Measurements from ENCODE around the gene USP2.
A peak's percentile ranks its signal among the peaks of the same experiment; 100 is the strongest.

USP2 gene

GRCh38 chr11:119341222-119342022 lies 40.1 kb downstream of the USP2 start:
- peak; percentile 48 for DNase-seq (ENCODE audit: low spot score)

- peak; percentile 56 for DNase-seq (ENCODE audit: low spot score)
Observed at GRCh38 chr11:119340335-119341221, 40.9 kb downstream of the USP2 start, which contains the start of gene C1QTNF5. C1QTNF5 (minus strand) TSS chr11:119340883; CDS start chr11:119340397, 486 bp downstream.

- peak; percentile 89 for DNase-seq (ENCODE audit: low spot score)
Observed at GRCh38 chr11:119339589-119340334, 41.7 kb downstream of the USP2 start.

GRCh38 chr11:119338965-119339588 lies 42.4 kb downstream of the USP2 start:
- no peak for DNase-seq (ENCODE audit: low spot score)

- DNase-seq (ENCODE audit: low spot score) = peak; percentile 80
Observed at GRCh38 chr11:119338318-119338890, 43.1 kb downstream of the USP2 start.

GRCh38 chr11:119337581-119338317 lies 43.7 kb downstream of the USP2 start:
- DNase-seq (ENCODE audit: low spot score) = peak; percentile 55

GRCh38 chr11:119336744-119337469 lies 44.6 kb downstream of the USP2 start:
- DNase-seq (ENCODE audit: low spot score) = no peak

- DNase-seq (ENCODE audit: low spot score) = no peak
Observed at GRCh38 chr11:119335655-119336543, 45.6 kb downstream of the USP2 start.

GRCh38 chr11:119335091-119335654 lies 46.3 kb downstream of the USP2 start:
- no peak for DNase-seq (ENCODE audit: low spot score)

GRCh38 chr11:119334174-119334930 lies 47.1 kb downstream of the USP2 start, which contains the start of gene RNF26:
RNF26 (plus strand) TSS chr11:119334527; CDS start chr11:119335123, 596 bp downstream.
- DNase-seq (ENCODE audit: low spot score) = peak; percentile 96

GRCh38 chr11:119332111-119332765 lies 49.3 kb downstream of the USP2 start:
- no peak for DNase-seq (ENCODE audit: low spot score)

- no peak for DNase-seq (ENCODE audit: low spot score)
Observed at GRCh38 chr11:119330237-119330636, 51.3 kb downstream of the USP2 start.

- no peak for DNase-seq (ENCODE audit: low spot score)
Observed at GRCh38 chr11:119329320-119329719, 52.2 kb downstream of the USP2 start.

- no peak for DNase-seq (ENCODE audit: low spot score)
Observed at GRCh38 chr11:119324189-119324588, 57.3 kb downstream of the USP2 start.

GRCh38 chr11:119323532-119324033 lies 57.9 kb downstream of the USP2 start:
- peak; percentile 76 for DNase-seq (ENCODE audit: low spot score)

- DNase-seq (ENCODE audit: low spot score) = no peak
Observed at GRCh38 chr11:119322921-119323531, 58.5 kb downstream of the USP2 start.

All from iPS-NIHi11 (cell line).